ENCODE results near the gene MEIS3. TPM values are rescaled to one million over a fixed set of nuclear protein-coding genes. Genes with fewer than 3 reads are reported as not detected.

MEIS3 gene
- 2.7 TPM for total RNA-seq (ENCODE audit: unreplicated experiment)
- long read RNA-seq = 0 reads

GRCh38 chr19:47419030-47419783, at the start of gene MEIS3:
TSS of gene MEIS3 (minus strand) at chr19:47419527. CDS start at chr19:47419081, 446 bp downstream.
- no peak for TF ChIP-seq CTCF (IDR thresholded peaks at IDR 0.05; ENCODE audit: unreplicated experiment)
- no peaks in the 10 kb centered on the region for H3K9me3 Mint-ChIP-seq (ENCODE audit: unreplicated experiment)
- H3K4me1 Mint-ChIP-seq (ENCODE audit: unreplicated experiment) = peaks cover 19% of the 10 kb centered on the region
- H3K36me3 Mint-ChIP-seq (ENCODE audit: low read depth, unreplicated experiment) = peaks cover 18% of the 10 kb centered on the region
- no peak within 1 kb of the TSS for H3K4me3 Mint-ChIP-seq (ENCODE audit: unreplicated experiment)
- DNase-seq (ENCODE audit: low spot score) = no peak
- H3K27me3 Mint-ChIP-seq (ENCODE audit: unreplicated experiment) = peaks cover 44% of the 10 kb centered on the region
- H3K27ac Mint-ChIP-seq (ENCODE audit: unreplicated experiment) = no peak within 1 kb of the TSS

GRCh38 chr19:47467914-47468313, 48.6 kb upstream of the MEIS3 start:
- H3K27me3 Mint-ChIP-seq (ENCODE audit: unreplicated experiment) = peaks cover 6% of the 10 kb centered on the region
- H3K27ac Mint-ChIP-seq (ENCODE audit: unreplicated experiment) = no peak overlapping the region
- H3K36me3 Mint-ChIP-seq (ENCODE audit: low read depth, unreplicated experiment) = no peaks in the 10 kb centered on the region
- no peaks in the 10 kb centered on the region for H3K9me3 Mint-ChIP-seq (ENCODE audit: unreplicated experiment)
- H3K4me3 Mint-ChIP-seq (ENCODE audit: unreplicated experiment) = no peak overlapping the region
- peaks cover 10% of the 10 kb centered on the region for H3K4me1 Mint-ChIP-seq (ENCODE audit: unreplicated experiment)
- TF ChIP-seq CTCF (IDR thresholded peaks at IDR 0.05; ENCODE audit: unreplicated experiment) = no peak
- no peak for DNase-seq (ENCODE audit: low spot score)

GRCh38 chr19:47465957-47466356, 46.6 kb upstream of the MEIS3 start:
- no peak for TF ChIP-seq CTCF (IDR thresholded peaks at IDR 0.05; ENCODE audit: unreplicated experiment)
- Mint-ChIP-seq H3K4me3 (ENCODE audit: unreplicated experiment) (no peak overlapping the region), H3K4me1 (ENCODE audit: unreplicated experiment) (peaks cover 4% of the 10 kb centered on the region), H3K9me3 (ENCODE audit: unreplicated experiment) (no peaks in the 10 kb centered on the region), H3K36me3 (ENCODE audit: low read depth, unreplicated experiment) (no peaks in the 10 kb centered on the region), H3K27me3 (ENCODE audit: unreplicated experiment) (peaks cover under 1% of the 10 kb centered on the region), H3K27ac (ENCODE audit: unreplicated experiment) (no peak overlapping the region)
- no peak for DNase-seq (ENCODE audit: low spot score)

- Mint-ChIP-seq H3K9me3 (ENCODE audit: unreplicated experiment) (no peaks in the 10 kb centered on the region), H3K4me3 (ENCODE audit: unreplicated experiment) (no peak overlapping the region), H3K27me3 (ENCODE audit: unreplicated experiment) (no peaks in the 10 kb centered on the region), H3K4me1 (ENCODE audit: unreplicated experiment) (no peaks in the 10 kb centered on the region), H3K36me3 (ENCODE audit: low read depth, unreplicated experiment) (no peaks in the 10 kb centered on the region), H3K27ac (ENCODE audit: unreplicated experiment) (no peak overlapping the region)
- TF ChIP-seq CTCF (IDR thresholded peaks at IDR 0.05; ENCODE audit: unreplicated experiment) = no peak
- DNase-seq (ENCODE audit: low spot score) = no peak
Measured at GRCh38 chr19:47464675-47465419, 45.5 kb upstream of the MEIS3 start.

GRCh38 chr19:47461876-47462275, 42.5 kb upstream of the MEIS3 start:
- no peak overlapping the region for H3K4me3 Mint-ChIP-seq (ENCODE audit: unreplicated experiment)
- TF ChIP-seq CTCF (IDR thresholded peaks at IDR 0.05; ENCODE audit: unreplicated experiment) = no peak
- no peaks in the 10 kb centered on the region for H3K4me1 Mint-ChIP-seq (ENCODE audit: unreplicated experiment)
- no peaks in the 10 kb centered on the region for H3K9me3 Mint-ChIP-seq (ENCODE audit: unreplicated experiment)
- DNase-seq (ENCODE audit: low spot score) = no peak
- H3K27ac Mint-ChIP-seq (ENCODE audit: unreplicated experiment) = no peak overlapping the region
- no peaks in the 10 kb centered on the region for H3K27me3 Mint-ChIP-seq (ENCODE audit: unreplicated experiment)
- no peaks in the 10 kb centered on the region for H3K36me3 Mint-ChIP-seq (ENCODE audit: low read depth, unreplicated experiment)

Measured in endothelial cell (in vitro differentiated cells).